NCI-H1694 (cell line): ENCODE results near the gene NR4A1.
A peak's percentile ranks its signal among the peaks of the same experiment; 100 is the strongest.

Experiments
- DNase-seq: peaks from one replicate; lab custom pipeline; 2025; lab: John Stamatoyannopoulos, UW

NR4A1 gene

GRCh38 chr12:52050758-52051541 lies at the start of gene NR4A1:
NR4A1 (plus strand) TSS chr12:52051442; CDS start chr12:52054329, 2,887 bp downstream.
- DNase-seq, result peak; percentile 31

GRCh38 chr12:52003016-52003550 lies 48.2 kb upstream of the NR4A1 start:
- no peak for DNase-seq

GRCh38 chr12:52003591-52003990 lies 47.7 kb upstream of the NR4A1 start:
- DNase-seq, result no peak

DNA sequence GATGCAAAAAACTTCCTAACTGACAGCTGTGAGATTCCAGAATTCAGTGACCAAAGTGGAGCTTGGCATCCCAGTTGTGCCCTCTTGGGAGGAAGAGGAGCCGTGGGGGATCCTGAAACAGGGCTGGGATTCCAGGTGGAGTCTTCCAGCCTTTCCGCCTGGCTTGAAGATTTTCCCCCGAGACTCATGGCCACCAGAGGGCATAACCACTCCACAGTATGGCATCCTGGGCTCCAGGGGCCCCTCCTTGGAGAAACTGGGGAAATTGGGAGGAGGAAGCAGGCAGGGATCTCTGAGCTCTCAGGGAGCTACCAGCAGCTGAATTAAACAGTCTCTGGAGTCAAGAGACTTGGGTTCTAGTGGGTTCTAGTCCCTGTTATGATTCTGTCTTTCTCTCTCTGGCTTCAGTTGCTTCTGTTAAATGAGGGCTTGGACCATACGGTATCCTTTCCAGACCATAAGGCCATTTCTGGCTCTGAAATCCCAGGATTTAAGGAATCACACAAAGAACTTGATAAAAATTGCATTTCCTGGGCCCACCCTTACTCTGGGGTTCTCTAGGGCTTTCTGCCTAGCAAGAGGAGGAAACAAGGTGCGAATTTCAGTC lies 47.1 kb upstream of the NR4A1 start:
- DNase-seq, result peak; percentile 28

- no peak for DNase-seq
These were observed 45.9 kb upstream of the NR4A1 start for GRCh38 chr12:52005218-52005902.

DNA sequence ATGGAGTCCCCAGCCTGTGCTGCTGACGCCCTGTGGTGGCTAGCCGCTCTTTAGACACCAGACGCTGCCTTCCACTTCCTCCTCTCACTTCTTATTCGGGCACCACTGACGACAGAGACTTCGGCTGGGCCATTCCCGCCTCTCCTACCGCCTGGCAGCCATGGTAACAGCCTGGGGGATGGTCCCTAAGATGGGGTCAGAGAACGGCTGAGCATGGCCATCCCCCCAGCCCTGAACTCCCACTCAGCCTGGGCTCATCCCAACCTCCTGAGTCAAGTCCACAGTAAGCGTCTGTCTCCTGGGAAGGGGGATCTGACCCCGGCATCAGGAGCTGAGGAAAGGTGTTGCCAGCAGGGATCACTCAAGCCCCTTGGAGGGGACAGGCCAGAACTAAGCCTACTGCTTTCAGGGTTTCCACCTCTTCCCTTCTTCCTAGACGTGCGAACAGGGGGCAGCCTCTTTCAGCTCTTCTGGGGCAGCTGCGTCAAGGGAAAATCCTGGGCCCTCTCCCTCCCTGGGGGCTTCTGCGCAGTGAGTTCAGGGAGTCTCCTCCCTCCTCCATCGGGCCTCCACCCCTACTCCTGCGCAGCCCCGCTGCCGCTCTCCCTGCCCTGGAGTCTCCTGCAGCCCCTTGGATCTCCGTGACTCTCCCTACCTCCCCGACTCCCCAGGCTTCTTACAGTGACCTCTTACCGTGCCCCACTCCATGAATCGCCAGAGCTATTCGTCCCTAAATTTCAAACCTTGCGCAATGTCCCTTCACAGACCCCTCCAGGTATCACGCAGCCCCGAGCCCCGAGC lies 45.1 kb upstream of the NR4A1 start:
- no peak for DNase-seq

- peak; percentile 24 for DNase-seq
These were observed 44.5 kb upstream of the NR4A1 start, which contains the start of gene TAMALIN for GRCh38 chr12:52006726-52007157. TAMALIN (plus strand) TSS chr12:52006946; CDS start chr12:52007020, 74 bp downstream.

- DNase-seq, result no peak
These were observed 43.9 kb upstream of the NR4A1 start for GRCh38 chr12:52007158-52007921.

DNA sequence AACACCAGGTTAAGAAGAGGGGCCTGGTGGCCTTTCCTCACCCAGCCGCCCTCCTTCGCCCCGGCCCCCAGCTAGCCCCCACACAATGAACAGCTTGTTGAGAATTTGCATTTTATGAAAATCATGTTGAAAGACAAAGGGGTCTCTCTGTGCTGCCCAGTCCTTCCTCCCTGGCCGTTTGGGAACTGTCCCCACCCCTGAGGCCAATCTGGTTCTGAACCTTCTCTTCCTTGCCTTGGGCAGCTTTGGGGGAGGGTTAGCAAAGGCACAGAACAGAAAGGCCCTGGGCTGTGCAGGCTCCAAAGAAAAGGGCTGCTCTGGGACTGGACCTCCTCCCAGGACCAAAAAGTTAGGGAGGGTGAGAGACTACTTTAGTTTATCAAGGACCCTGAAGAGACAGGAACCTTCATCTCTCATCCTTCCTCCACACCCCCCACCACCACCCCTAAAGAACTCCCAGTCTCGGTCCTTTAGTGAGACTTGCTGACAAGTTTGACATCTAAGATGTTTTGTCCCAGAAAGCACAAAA lies 43.2 kb upstream of the NR4A1 start:
- no peak for DNase-seq

DNA sequence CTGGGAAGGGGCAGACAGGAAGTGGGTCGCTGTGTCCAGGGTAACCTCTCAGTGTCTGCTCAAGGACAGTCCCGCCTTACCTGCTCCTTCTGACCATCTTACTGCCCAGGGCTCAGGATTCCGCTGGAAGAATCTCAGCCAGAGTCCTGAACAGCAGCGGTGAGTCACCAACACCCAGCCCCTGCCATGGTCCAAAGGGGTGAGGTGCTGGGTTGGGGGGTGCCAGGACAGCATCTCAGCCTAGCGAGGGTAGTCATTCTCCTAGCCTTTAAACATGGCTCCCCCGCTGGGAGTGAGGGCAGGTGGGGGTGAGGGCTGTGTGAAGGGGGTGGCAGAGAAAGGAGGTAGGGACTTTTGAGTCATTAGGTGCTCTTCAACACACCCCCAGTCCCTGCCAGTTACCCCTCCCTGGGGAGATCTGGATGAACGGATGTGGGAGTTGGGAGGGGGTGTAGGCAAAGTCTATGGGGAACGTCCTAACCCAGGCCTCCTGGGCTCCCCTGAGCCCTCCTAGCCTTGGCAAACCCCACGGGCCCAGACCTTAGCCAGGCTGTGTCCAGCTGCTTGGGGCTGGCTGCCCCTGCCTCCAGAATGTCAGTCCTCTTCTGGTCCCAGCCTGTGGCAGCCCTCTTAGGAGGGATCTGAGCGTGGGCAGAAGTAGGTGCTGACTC lies 42.0 kb upstream of the NR4A1 start:
- no peak for DNase-seq

DNA sequence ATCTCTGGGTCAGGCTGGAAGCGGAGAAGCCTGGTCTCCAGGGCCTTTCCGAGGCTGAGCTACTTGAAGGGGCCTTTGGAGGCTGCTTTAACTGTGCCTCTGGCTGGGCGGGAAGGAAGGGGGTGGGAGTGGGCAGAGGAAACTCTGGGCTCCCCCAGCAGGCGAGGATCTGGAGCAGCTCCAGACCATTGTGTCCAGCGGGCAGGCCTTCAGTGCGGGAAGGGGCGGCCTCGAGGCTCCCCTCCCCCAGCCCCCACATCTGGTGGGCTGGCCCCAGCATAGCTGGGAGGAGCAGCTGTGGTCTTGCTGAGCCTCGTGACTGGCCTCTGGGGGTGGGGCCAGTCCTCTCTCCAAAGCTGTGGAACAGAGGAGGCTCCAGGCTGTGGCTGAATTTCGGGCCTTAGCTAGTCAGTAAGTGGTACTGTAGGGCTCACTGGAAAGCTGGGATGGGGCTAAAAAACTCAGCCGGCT lies 41.1 kb upstream of the NR4A1 start:
- DNase-seq, result no peak

- peak; percentile 84 for DNase-seq
These were observed 40.3 kb upstream of the NR4A1 start for GRCh38 chr12:52010692-52011601.

DNA sequence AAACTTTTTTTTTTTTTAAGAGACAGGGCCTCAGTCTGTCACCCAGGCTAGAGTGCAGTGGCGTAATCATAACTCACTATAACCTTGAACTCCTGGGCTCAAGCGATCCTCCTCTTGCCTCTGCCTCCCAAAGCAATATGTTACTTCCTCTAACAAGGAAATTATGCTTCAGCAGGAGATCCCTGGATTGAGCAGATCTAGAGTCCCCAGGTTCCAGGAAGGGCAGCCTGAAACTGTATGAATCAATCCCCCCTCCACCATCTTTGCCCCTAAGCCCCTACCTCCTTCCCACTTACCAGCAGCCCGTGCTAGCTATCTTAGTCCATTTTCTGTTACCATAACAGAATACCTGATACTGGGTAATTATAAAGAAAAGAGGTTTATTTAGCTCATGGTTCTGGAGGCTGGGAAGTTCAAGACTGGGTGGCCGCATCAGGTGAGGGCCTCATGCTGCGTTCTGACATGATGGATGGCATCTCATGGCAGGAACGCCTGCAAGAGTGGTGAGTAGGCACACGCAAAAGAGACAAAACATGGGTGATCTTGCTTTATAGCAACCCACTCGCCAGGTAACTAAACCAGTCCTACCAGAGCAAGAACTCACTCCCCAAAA lies 39.5 kb upstream of the NR4A1 start:
- no peak for DNase-seq

DNA sequence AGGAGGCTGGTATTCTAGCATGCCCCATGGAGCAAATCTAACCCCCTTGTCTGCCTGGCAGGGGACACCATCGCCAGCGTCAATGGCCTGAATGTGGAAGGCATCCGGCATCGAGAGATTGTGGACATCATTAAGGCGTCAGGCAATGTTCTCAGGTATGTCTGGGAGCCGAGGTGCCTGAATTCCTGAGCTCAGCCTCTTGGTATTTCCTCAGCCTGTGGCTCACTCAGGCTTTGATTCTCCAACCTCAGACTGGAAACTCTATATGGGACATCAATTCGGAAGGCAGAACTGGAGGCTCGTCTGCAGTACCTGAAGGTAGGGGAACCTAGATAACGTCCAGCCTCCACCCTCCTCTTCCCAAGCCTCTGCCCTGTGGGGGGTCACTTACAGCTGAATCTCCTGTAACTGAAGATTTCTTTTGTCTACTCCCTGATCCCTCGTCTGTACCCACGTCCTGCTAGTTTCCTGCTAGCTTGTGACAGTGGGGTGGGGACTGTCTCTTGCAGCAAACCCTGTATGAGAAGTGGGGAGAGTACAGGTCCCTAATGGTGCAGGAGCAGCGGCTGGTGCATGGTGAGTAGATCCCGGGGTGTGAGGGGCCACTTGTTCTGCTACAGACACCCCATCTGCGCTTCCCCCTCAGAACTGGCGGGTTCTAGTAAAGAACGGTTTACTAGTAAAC lies 37.5 kb upstream of the NR4A1 start:
- no peak for DNase-seq

GRCh38 chr12:52014567-52015530 lies 36.4 kb upstream of the NR4A1 start:
- no peak for DNase-seq

DNA sequence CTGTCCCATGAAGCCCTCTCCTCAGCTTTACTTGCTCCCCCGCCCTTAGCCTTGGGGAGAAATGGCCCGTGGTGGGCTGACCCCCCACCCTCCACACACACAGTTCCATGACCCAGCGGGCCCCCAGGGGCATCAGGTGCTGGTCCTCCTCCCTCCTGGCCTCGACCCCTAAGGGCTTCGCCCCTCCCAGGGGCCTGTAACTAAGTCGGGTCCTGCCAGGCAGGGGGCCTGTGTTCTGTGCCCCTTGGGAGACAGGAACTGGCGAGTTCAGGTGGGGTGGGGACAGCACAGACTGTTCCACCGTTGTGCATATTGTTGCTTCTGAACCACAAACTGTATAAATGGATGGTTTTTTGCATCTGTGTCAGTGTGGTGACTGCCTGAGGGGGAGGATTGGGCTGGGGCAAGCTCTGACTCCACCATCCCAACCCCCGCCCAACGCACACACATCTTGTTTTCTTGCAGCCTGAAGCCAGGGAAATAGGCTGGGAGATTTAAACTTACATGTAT lies 35.7 kb upstream of the NR4A1 start:
- no peak for DNase-seq
